ENCODE results near the gene CAMTA1. TPM values are rescaled to one million over a fixed set of nuclear protein-coding genes. Genes with fewer than 3 reads are reported as not detected.
A peak's percentile ranks its signal among the peaks of the same experiment; 100 is the strongest.

The CAMTA1 gene
- total RNA-seq, 1 donor from 2014 or later, result 63.8 TPM

- H3K4me1 Mint-ChIP-seq (ENCODE audit: low read depth), result peaks cover 7% of the 10 kb centered on the region
- DNase-seq (ENCODE audit: low spot score), result no peak
- H3K4me3 Mint-ChIP-seq (ENCODE audit: unreplicated experiment), result no peak overlapping the region
- H3K27ac Mint-ChIP-seq (ENCODE audit: unreplicated experiment), result no peak overlapping the region
- no peaks in the 10 kb centered on the region for H3K36me3 Mint-ChIP-seq (ENCODE audit: low read depth)
- H3K9me3 Mint-ChIP-seq (ENCODE audit: low read depth), result no peaks in the 10 kb centered on the region
- H3K27me3 Mint-ChIP-seq (ENCODE audit: low read depth), result no peaks in the 10 kb centered on the region
- TF ChIP-seq CTCF (IDR thresholded peaks at IDR 0.05), result no peak
Observed at GRCh38 chr1:7224081-7224534, 438.9 kb downstream of the CAMTA1 start.

- H3K4me1 Mint-ChIP-seq (ENCODE audit: low read depth), result peaks cover 7% of the 10 kb centered on the region
- H3K27ac Mint-ChIP-seq (ENCODE audit: unreplicated experiment), result no peak overlapping the region
- H3K4me3 Mint-ChIP-seq (ENCODE audit: unreplicated experiment), result no peak overlapping the region
- no peaks in the 10 kb centered on the region for H3K9me3 Mint-ChIP-seq (ENCODE audit: low read depth)
- TF ChIP-seq CTCF (IDR thresholded peaks at IDR 0.05), result peak; percentile 24
- H3K36me3 Mint-ChIP-seq (ENCODE audit: low read depth), result no peaks in the 10 kb centered on the region
- DNase-seq (ENCODE audit: low spot score), result no peak
- no peaks in the 10 kb centered on the region for H3K27me3 Mint-ChIP-seq (ENCODE audit: low read depth)
Observed at GRCh38 chr1:7224644-7225043, 439.4 kb downstream of the CAMTA1 start.

- TF ChIP-seq CTCF (IDR thresholded peaks at IDR 0.05), result no peak
- Mint-ChIP-seq H3K4me3 (ENCODE audit: unreplicated experiment) (no peak overlapping the region), H3K27ac (ENCODE audit: unreplicated experiment) (no peak overlapping the region), H3K4me1 (ENCODE audit: low read depth) (peaks cover 7% of the 10 kb centered on the region), H3K9me3 (ENCODE audit: low read depth) (no peaks in the 10 kb centered on the region), H3K36me3 (ENCODE audit: low read depth) (no peaks in the 10 kb centered on the region), H3K27me3 (ENCODE audit: low read depth) (no peaks in the 10 kb centered on the region)
- no peak for DNase-seq (ENCODE audit: low spot score)
Observed at GRCh38 chr1:7225711-7226505, 440.7 kb downstream of the CAMTA1 start.

- Mint-ChIP-seq H3K9me3 (ENCODE audit: low read depth) (no peaks in the 10 kb centered on the region), H3K36me3 (ENCODE audit: low read depth) (no peaks in the 10 kb centered on the region), H3K27ac (ENCODE audit: unreplicated experiment) (no peak overlapping the region), H3K27me3 (ENCODE audit: low read depth) (no peaks in the 10 kb centered on the region), H3K4me3 (ENCODE audit: unreplicated experiment) (no peak overlapping the region), H3K4me1 (ENCODE audit: low read depth) (peaks cover 7% of the 10 kb centered on the region)
- DNase-seq (ENCODE audit: low spot score), result no peak
- TF ChIP-seq CTCF (IDR thresholded peaks at IDR 0.05), result no peak
Observed at GRCh38 chr1:7227654-7228053, 442.4 kb downstream of the CAMTA1 start.

- TF ChIP-seq CTCF (IDR thresholded peaks at IDR 0.05), result no peak
- Mint-ChIP-seq H3K27me3 (ENCODE audit: low read depth) (no peaks in the 10 kb centered on the region), H3K27ac (ENCODE audit: unreplicated experiment) (no peak overlapping the region), H3K9me3 (ENCODE audit: low read depth) (no peaks in the 10 kb centered on the region), H3K4me3 (ENCODE audit: unreplicated experiment) (no peak overlapping the region), H3K36me3 (ENCODE audit: low read depth) (no peaks in the 10 kb centered on the region), H3K4me1 (ENCODE audit: low read depth) (peaks cover 3% of the 10 kb centered on the region)
- no peak for DNase-seq (ENCODE audit: low spot score)
Observed at GRCh38 chr1:7228252-7228961, 443.2 kb downstream of the CAMTA1 start.
